Measurements from ENCODE around the gene FAM193A.
"Not testable (repeated sequence)": the region's sequence is repeated elsewhere in the genome, so short reads cannot be mapped to it uniquely, and the experiment has no call there.

Gene FAM193A

GRCh38 chr4:2722033-2722432 lies 185.6 kb downstream of the FAM193A start:
- Histone ChIP-seq H3K27ac (replicated peaks) (no peak overlapping the region), H3K27me3 (ENCODE audit: insufficient read depth, poor library complexity, severe bottlenecking) (no peaks in the 10 kb centered on the region), H3K4me3 (replicated peaks; ENCODE audit: insufficient read depth, low read length) (no peak overlapping the region)
- TF ChIP-seq CTCF (IDR thresholded peaks at IDR 0.05; ENCODE audit: insufficient read depth, low read length): no peak
- no peak for TF ChIP-seq SPI1 (IDR thresholded peaks at IDR 0.05; ENCODE audit: borderline replicate concordance, low read depth)
- no peak for TF ChIP-seq GABPA (IDR thresholded peaks at IDR 0.05; ENCODE audit: low read depth)
- TF ChIP-seq REST (IDR thresholded peaks at IDR 0.05; ENCODE audit: insufficient replicate concordance, low read depth): no peak
- no peak for TF ChIP-seq POLR2AphosphoS5 (IDR thresholded peaks at IDR 0.05; ENCODE audit: low read depth)
- DNase-seq (ENCODE audit: low read depth in 1 of 2, low spot score in 1 of 2): no peak

- no peak overlapping the region for H3K27ac ChIP-seq (replicated peaks)
- TF ChIP-seq POLR2AphosphoS5 (IDR thresholded peaks at IDR 0.05; ENCODE audit: low read depth): no peak
- no peak for TF ChIP-seq REST (IDR thresholded peaks at IDR 0.05; ENCODE audit: insufficient replicate concordance, low read depth)
- no peak for TF ChIP-seq GABPA (IDR thresholded peaks at IDR 0.05; ENCODE audit: low read depth)
- TF ChIP-seq SPI1 (IDR thresholded peaks at IDR 0.05; ENCODE audit: borderline replicate concordance, low read depth): no peak
- no peak for TF ChIP-seq CTCF (IDR thresholded peaks at IDR 0.05; ENCODE audit: insufficient read depth, low read length)
- H3K27me3 ChIP-seq (ENCODE audit: insufficient read depth, poor library complexity, severe bottlenecking): no peaks in the 10 kb centered on the region
- H3K4me3 ChIP-seq (replicated peaks; ENCODE audit: insufficient read depth, low read length): no peak overlapping the region
- no peak for DNase-seq (ENCODE audit: low read depth in 1 of 2, low spot score in 1 of 2)
Observed at GRCh38 chr4:2723751-2724150, 187.3 kb downstream of the FAM193A start.

- Histone ChIP-seq H3K27ac (replicated peaks) (no peak overlapping the region), H3K4me3 (replicated peaks; ENCODE audit: insufficient read depth, low read length) (no peak overlapping the region), H3K27me3 (ENCODE audit: insufficient read depth, poor library complexity, severe bottlenecking) (no peaks in the 10 kb centered on the region)
- no peak for TF ChIP-seq CTCF (IDR thresholded peaks at IDR 0.05; ENCODE audit: insufficient read depth, low read length)
- no peak for TF ChIP-seq POLR2AphosphoS5 (IDR thresholded peaks at IDR 0.05; ENCODE audit: low read depth)
- TF ChIP-seq SPI1 (IDR thresholded peaks at IDR 0.05; ENCODE audit: borderline replicate concordance, low read depth): no peak
- no peak for TF ChIP-seq GABPA (IDR thresholded peaks at IDR 0.05; ENCODE audit: low read depth)
- no peak for TF ChIP-seq REST (IDR thresholded peaks at IDR 0.05; ENCODE audit: insufficient replicate concordance, low read depth)
- DNase-seq (ENCODE audit: low read depth in 1 of 2, low spot score in 1 of 2): no peak
Observed at GRCh38 chr4:2725380-2725779, 188.9 kb downstream of the FAM193A start.

GRCh38 chr4:2726881-2727280 lies 190.4 kb downstream of the FAM193A start:
- H3K4me3 ChIP-seq (replicated peaks; ENCODE audit: insufficient read depth, low read length); H3K27ac ChIP-seq (replicated peaks); DNase-seq (ENCODE audit: low read depth in 1 of 2, low spot score in 1 of 2); H3K27me3 ChIP-seq (ENCODE audit: insufficient read depth, poor library complexity, severe bottlenecking): not testable (repeated sequence)
